Hepatocyte (in vitro differentiated cells): ENCODE measurements around the gene FAM24A. TPM values are rescaled to one million over a fixed set of nuclear protein-coding genes. Genes with fewer than 3 reads are reported as not detected.

Experiments
- DNase-seq: peaks from one replicate; pipeline ENCODE4 v3.0.0-alpha.2; 2016; ENCODE audit warnings: low spot score
- H2AFZ ChIP-seq: fragments of 200-600 bp; sonication (generic); 2 replicates; pipeline ENCODE4 v1.6.0; 2016; ENCODE audit warnings: antibody characterized with exemption, mild to moderate bottlenecking
- H3K27ac ChIP-seq: fragments of 200-600 bp; sonication (generic); 2 replicates; pipeline ENCODE4 v1.5.1; 2016; ENCODE audit warnings: mild to moderate bottlenecking
- H3K27me3 ChIP-seq: fragments of 200-600 bp; sonication (generic); 2 replicates; pipeline ENCODE4 v1.6.1; 2016
- H3K36me3 ChIP-seq: fragments of 200-600 bp; sonication (generic); replicated peaks from 2 replicates; pipeline ENCODE4 v1.5.1; 2016; ENCODE audit warnings: low read depth; ENCODE audit not compliant: insufficient read depth
- H3K4me1 ChIP-seq: fragments of 200-600 bp; sonication (generic); 2 replicates; pipeline ENCODE4 v1.5.1; 2016; ENCODE audit warnings: mild to moderate bottlenecking, moderate library complexity; ENCODE audit not compliant: insufficient read depth
- H3K4me2 ChIP-seq: fragments of 200-600 bp; sonication (generic); 2 replicates; pipeline ENCODE4 v1.6.0; 2016
- H3K4me3 ChIP-seq: fragments of 200-600 bp; sonication (generic); 2 replicates; pipeline ENCODE4 v1.5.1; 2016; ENCODE audit warnings: mild to moderate bottlenecking
- H3K79me2 ChIP-seq: fragments of 200-600 bp; sonication (generic); 2 replicates; pipeline ENCODE4 v1.6.0; 2017; ENCODE audit warnings: mild to moderate bottlenecking
- H3K9me2 ChIP-seq: fragments of 200-600 bp; sonication (generic); replicated peaks from 2 replicates; pipeline ENCODE4 v1.6.0; 2017; ENCODE audit warnings: mild to moderate bottlenecking; ENCODE audit not compliant: insufficient read depth
- H3K9me3 ChIP-seq: fragments of 200-600 bp; sonication (generic); 2 replicates; pipeline ENCODE4 v1.5.1; 2016; ENCODE audit warnings: low read depth, mild to moderate bottlenecking
- H4K20me1 ChIP-seq: fragments of 200-600 bp; sonication (generic); 2 replicates; pipeline ENCODE4 v1.6.0; 2016; ENCODE audit warnings: mild to moderate bottlenecking; ENCODE audit not compliant: insufficient read depth, poor library complexity, severe bottlenecking
- EZH2 ChIP-seq: fragments of 200-600 bp; sonication (generic); IDR thresholded peaks from 2 replicates; pipeline ENCODE4 v1.6.1; 2016; ENCODE audit warnings: antibody characterized with exemption, mild to moderate bottlenecking, borderline replicate concordance
- EZH2phosphoT487 ChIP-seq: fragments of 200-600 bp; sonication (generic); IDR thresholded peaks from one replicate; pipeline ENCODE4 v1.6.1; 2018; ENCODE audit warnings: antibody characterized with exemption, mild to moderate bottlenecking, low read depth, moderate library complexity; ENCODE audit not compliant: unreplicated experiment, severe bottlenecking
- WGBS: methylation state at CpG from one replicate; pipeline ENCODE4 v1.1.6; 2016; ENCODE audit warnings: low lambda C conversion rate; ENCODE audit errors: missing lambda C conversion rate; 5-methylcytosine and 5-hydroxymethylcytosine counted together
- polyA plus RNA-seq: library from polyadenylated mRNA; unstranded; fragments of >200 nt; fragmentation: Nextera tagmentation; extraction: Ambion mirVana; gene quantifications from 2 replicates; pipeline ENCODE4 v1.2.1, GENCODE V29; 2016
- total RNA-seq: library from RNA; depleted of rRNA; stranded (reverse); fragments of >200 nt; gene quantifications from 2 replicates; pipeline ENCODE4 v1.2.3, GENCODE V29; 2014
- TF ChIP-seq, protein P1 (sequence below): fragments of 200-600 bp; sonication (generic); IDR thresholded peaks from 2 replicates; pipeline ENCODE4 v1.5.1; 2016; ENCODE audit warnings: antibody characterized with exemption, mild to moderate bottlenecking; ENCODE audit not compliant: poor library complexity

FAM24A gene
- total RNA-seq (not detected in 2 replicates), polyA plus RNA-seq (not detected in 2 replicates)

- no peaks in the 10 kb centered on the region for H3K27me3 ChIP-seq
- 70% methylated on average over 1 of the region's 1 CpG for WGBS
- no peaks in the 10 kb centered on the region for H3K4me1 ChIP-seq
- H3K4me3 ChIP-seq = no peak within 1 kb of the TSS
- no peaks in the 10 kb centered on the region for H3K9me2 ChIP-seq
- no peaks in the 10 kb centered on the region for H4K20me1 ChIP-seq
- H3K36me3 ChIP-seq = no peaks in the 10 kb centered on the region
- H3K4me2 ChIP-seq = no peak within 1 kb of the TSS
- H3K9me3 ChIP-seq = no peaks in the 10 kb centered on the region
- no peak within 1 kb of the TSS for H3K27ac ChIP-seq
- H3K79me2 ChIP-seq = no peaks in the 10 kb centered on the region
- TF ChIP-seq EZH2phosphoT487 (no peak), EZH2 (no peak)
- TF ChIP-seq, protein P1, sequence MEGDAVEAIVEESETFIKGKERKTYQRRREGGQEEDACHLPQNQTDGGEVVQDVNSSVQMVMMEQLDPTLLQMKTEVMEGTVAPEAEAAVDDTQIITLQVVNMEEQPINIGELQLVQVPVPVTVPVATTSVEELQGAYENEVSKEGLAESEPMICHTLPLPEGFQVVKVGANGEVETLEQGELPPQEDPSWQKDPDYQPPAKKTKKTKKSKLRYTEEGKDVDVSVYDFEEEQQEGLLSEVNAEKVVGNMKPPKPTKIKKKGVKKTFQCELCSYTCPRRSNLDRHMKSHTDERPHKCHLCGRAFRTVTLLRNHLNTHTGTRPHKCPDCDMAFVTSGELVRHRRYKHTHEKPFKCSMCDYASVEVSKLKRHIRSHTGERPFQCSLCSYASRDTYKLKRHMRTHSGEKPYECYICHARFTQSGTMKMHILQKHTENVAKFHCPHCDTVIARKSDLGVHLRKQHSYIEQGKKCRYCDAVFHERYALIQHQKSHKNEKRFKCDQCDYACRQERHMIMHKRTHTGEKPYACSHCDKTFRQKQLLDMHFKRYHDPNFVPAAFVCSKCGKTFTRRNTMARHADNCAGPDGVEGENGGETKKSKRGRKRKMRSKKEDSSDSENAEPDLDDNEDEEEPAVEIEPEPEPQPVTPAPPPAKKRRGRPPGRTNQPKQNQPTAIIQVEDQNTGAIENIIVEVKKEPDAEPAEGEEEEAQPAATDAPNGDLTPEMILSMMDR = no peak
- DNase-seq = no peak
- H2AFZ ChIP-seq = no peak within 1 kb of the TSS
These were observed at the start of gene FAM24A for GRCh38 chr10:122910310-122910709. Gene FAM24A, plus strand, starts transcription at chr10:122910610. Its CDS starts 1,025 bp downstream, at chr10:122911635.

DNA sequence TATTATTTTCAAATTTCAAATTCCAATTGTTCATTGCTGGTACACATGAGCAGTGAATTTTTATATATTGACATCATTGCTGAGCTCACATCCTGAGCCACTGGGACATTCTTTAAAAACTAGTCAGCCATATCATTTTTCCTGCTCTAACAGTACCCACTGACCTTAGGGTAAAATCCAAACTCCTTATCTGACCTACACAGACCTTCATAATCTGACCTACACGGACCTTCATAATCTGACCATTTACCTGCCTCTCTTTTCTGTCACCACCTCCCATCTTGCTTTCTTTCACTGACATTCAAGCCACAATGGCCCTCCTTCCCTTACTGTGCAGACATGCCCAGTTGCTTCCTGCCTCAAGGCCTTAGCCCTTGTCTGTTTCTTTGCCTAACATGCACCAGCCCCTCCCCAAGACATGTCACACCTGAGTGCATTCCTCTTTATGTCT lies 48.7 kb upstream of the FAM24A start:
- H3K79me2 ChIP-seq = no peaks in the 10 kb centered on the region
- TF ChIP-seq EZH2 (no peak), EZH2phosphoT487 (no peak)
- TF ChIP-seq, protein P1 = no peak

DNA sequence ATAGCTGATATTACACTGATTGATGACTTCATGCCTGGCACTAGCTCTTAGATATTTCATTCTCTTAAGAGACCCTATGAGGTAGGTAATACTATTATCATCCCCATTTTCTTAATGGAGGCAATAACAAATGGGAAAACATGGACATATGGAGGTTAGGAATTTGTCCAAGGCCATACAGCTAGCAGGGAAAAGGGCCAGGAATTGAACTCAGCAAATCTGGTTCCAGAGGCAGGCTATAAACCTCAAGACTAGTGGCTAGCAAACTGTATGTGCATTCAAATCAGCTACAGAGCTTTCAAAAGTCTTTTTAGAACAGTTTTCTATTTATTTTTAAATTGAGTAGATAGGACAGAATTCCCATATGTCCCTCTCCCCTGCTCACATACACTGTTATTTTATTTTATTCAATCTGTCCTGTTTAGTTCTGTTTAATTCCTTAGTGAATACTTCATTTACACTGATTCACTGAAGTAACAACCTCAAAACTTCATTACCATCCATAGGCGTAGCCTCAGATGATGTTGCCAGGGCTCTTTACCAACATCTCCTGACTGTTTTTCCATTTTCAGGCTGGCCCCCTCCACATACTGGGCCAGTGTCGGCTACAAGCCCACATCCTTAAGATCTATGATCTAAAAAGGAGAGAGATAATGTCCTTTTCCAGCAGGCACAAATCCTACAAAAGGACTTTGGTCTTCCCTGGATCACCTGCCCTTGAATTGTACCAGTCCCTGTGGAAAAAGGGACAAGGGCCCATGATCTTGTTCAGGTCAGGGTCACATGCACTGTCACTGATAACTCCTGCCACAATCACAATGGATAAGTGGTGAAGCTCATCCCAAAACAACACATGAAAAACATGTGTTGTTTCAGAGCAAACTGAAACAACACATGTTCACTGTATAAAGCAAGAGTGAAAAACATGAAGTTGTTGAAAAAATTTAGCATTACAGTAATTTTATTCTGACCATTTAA lies 46.9 kb upstream of the FAM24A start:
- H3K27me3 ChIP-seq = no peaks in the 10 kb centered on the region
- H3K9me2 ChIP-seq = no peaks in the 10 kb centered on the region
- H4K20me1 ChIP-seq = no peaks in the 10 kb centered on the region
- 89% methylated on average over 2 of the region's 2 CpGs for WGBS
- no peak for DNase-seq
- H3K79me2 ChIP-seq = no peaks in the 10 kb centered on the region
- H3K4me2 ChIP-seq = no peak overlapping the region
- no peaks in the 10 kb centered on the region for H3K9me3 ChIP-seq
- TF ChIP-seq EZH2 (no peak), EZH2phosphoT487 (no peak)
- TF ChIP-seq, protein P1 = no peak
- no peak overlapping the region for H2AFZ ChIP-seq
- H3K4me1 ChIP-seq = no peaks in the 10 kb centered on the region
- no peak overlapping the region for H3K27ac ChIP-seq
- no peaks in the 10 kb centered on the region for H3K36me3 ChIP-seq
- no peak overlapping the region for H3K4me3 ChIP-seq

More for the DNA sequence above, 48.7 kb upstream of the FAM24A start:
- H3K9me2 ChIP-seq = no peaks in the 10 kb centered on the region
- H3K4me2 ChIP-seq = no peak overlapping the region
- H3K9me3 ChIP-seq = no peaks in the 10 kb centered on the region
- H3K4me3 ChIP-seq = no peak overlapping the region
- no peaks in the 10 kb centered on the region for H3K36me3 ChIP-seq
- no peak overlapping the region for H2AFZ ChIP-seq
- no peak for DNase-seq
- 47% methylated on average over 1 of the region's 1 CpG for WGBS
- no peak overlapping the region for H3K27ac ChIP-seq
- no peaks in the 10 kb centered on the region for H3K27me3 ChIP-seq
- no peaks in the 10 kb centered on the region for H3K4me1 ChIP-seq
- H4K20me1 ChIP-seq = no peaks in the 10 kb centered on the region
